ENCODE results near the gene SPINK7.

SPINK7 gene

DNA sequence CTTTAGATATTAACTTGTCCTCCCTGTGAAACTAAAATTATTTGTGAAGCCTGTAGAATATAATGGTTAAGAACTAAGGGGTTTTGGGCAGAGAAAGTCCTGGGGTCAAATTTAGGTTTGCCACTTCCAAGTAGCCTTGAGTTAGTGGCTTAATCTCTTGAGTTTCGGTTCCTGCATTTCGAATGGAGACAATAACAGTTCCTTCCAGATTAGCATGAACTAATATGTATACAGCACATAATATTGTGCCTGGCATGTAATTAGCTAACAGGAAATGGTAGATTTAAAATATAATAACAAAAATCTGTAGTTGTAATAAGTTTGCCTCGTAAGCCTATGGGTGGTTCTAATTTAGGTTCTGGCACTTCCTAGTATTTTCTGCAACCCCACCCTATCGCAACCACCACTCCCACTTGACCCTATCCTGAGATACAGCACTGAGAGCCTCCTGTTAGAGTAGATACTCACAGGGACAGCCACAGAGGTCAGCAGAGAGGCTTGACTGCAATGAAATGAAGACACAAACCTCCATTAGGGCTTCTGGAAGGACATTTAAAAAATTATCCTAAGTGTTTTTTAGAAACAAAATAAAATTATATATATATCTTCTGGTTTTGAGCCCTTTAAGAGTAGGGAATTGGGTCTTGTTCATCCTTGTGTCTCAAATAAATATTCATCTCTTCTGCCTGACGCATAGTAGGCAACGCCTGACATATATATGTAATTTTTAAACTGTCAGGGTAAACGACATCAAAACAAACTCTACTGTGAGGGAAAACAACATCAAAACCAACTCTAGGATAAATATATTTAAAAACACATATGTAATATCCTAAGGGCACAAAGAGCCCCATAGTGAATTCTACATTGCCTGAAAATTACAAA, 31.6 kb downstream of the SPINK7 start:
- no peak for DNase-seq

DNA sequence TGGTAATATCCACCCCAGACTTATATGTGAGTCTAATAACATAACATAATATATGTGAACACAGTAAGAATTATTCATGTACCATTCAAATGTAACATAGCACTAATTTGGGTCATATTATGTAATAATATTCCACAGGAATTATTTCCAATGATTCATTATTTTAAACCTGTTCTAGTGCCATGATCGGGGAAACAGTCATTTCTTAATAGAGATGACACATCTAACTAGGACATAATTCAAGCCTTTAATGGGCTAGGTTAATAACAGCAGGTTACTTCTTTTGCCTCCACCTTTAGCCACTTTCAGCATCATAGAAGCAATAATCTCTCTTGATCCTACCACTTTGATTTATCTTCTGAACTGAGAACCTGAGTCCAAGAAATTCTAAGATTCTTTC, 35.5 kb downstream of the SPINK7 start:
- DNase-seq = no peak

DNA sequence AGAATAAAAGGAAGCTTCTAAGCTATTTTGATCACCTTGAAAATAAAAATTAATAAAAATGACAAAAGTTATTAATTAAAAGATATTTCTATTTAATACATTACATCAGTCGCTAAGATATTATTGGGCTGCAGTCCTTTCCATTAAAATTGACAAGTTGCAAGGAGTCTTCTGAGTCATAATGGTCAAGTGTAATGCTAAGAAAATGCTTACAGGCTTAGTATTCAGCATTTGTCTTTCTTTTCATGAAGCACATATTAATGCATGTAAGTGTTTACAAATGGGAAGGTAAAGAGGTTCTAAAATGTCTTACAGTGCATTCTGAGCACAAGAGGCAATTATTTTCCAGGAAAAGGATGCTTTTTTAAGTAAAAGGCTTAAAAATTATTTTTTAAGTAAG, 40.5 kb downstream of the SPINK7 start:
- DNase-seq = no peak

DNA sequence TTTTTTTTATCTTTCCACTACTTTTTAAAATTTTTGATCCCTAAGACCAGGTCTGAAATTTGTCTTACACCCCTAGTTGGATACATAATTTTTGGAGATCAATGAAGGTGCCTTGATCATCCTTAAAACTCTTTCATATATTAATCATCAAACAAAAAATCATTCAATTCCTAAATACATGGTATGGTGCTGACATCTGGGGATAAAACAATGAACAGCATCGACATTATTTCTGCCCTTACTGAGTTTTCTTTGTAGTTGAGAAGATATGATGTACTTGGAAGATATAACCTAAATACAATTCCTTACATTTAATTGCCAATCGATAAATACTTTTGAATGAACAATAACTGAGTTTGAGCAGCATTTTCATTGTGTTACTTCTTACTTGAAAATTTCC, 41.4 kb downstream of the SPINK7 start:
- no peak for DNase-seq

DNA sequence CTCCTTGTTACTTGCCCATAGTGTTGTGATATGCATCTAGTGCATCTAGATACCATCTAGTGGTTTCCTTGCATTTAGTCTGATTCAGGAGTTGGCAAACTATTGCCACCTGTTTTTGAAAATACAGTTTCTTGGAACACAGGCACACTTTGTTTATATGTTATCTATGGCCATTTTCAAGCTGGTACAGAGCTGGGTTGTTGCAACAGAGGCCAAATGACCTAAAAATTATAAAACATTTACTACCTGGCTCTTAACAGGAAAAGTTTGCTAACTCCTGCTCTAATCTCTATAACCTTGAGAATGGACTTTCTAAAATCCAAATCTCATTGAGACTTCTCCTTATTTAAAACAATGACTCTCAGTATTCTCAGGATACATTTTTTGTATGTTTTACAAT, 52.1 kb downstream of the SPINK7 start:
- DNase-seq = no peak
